GM12878 (cell line): ENCODE measurements around the gene PHC1.

Experiments
- BRCA1 ChIP-seq: IDR thresholded peaks from 2 replicates; pipeline ENCODE4 v1.6.1; 2011; ENCODE audit warnings: low read depth, low read length, improper control_type of control experiment
- CTCF ChIP-seq, 3 experiments: IDR thresholded peaks in 2 of 3; conservative IDR thresholded peaks in 1 of 3; 2 replicates each; pipeline ENCODE4 v1.5.1; 2011; ENCODE audit warnings: low read depth in 3 of 3, low read length in 3 of 3, mild to moderate bottlenecking in 3 of 3, control low read depth in 2 of 3, moderate library complexity in 2 of 3, inconsistent platforms in 1 of 3, mixed read lengths in 1 of 3; ENCODE audit not compliant: control insufficient read depth in 2 of 3, insufficient read depth in 1 of 3; ENCODE audit errors: extremely low read depth in 1 of 3
- HDAC2 ChIP-seq: fragments of 200-600 bp; sonication (generic); IDR thresholded peaks from 2 replicates; pipeline ENCODE4 v1.6.1; 2017
- NFYB ChIP-seq: IDR thresholded peaks from 2 replicates; pipeline ENCODE4 v1.6.1; 2011; ENCODE audit warnings: low read depth, mild to moderate bottlenecking, low read length, improper control_type of control experiment, moderate library complexity; ENCODE audit not compliant: insufficient read depth
- POLR2AphosphoS5 ChIP-seq: IDR thresholded peaks from 2 replicates; pipeline ENCODE4 v1.6.1; 2011; ENCODE audit warnings: mild to moderate bottlenecking, low read length, inconsistent platforms
- POU2F2 ChIP-seq: IDR thresholded peaks from 3 replicates; pipeline ENCODE4 v1.6.1; 2011; ENCODE audit warnings: low read depth, mild to moderate bottlenecking, low read length, borderline replicate concordance
- SKIL ChIP-seq: fragments of 450-650 bp; IDR thresholded peaks from 2 replicates; pipeline ENCODE4 v1.6.1; 2017; ENCODE audit warnings: mild to moderate bottlenecking, low read depth, inconsistent platforms; ENCODE audit not compliant: poor library complexity, severe bottlenecking
- SMC3 ChIP-seq: IDR thresholded peaks from 2 replicates; pipeline ENCODE4 v1.6.1; 2011; ENCODE audit warnings: low read length, improper control_type of control experiment, borderline replicate concordance
- ZNF274 ChIP-seq: IDR thresholded peaks from one replicate; pipeline ENCODE4 v1.8.0; 2011; ENCODE audit not compliant: insufficient read length, insufficient read depth
- TF ChIP-seq, protein P1 (sequence below): IDR thresholded peaks from 2 replicates; pipeline ENCODE4 v1.6.1; 2011; ENCODE audit warnings: mild to moderate bottlenecking, low read depth, low read length, moderate library complexity; ENCODE audit not compliant: insufficient replicate concordance

DNA sequence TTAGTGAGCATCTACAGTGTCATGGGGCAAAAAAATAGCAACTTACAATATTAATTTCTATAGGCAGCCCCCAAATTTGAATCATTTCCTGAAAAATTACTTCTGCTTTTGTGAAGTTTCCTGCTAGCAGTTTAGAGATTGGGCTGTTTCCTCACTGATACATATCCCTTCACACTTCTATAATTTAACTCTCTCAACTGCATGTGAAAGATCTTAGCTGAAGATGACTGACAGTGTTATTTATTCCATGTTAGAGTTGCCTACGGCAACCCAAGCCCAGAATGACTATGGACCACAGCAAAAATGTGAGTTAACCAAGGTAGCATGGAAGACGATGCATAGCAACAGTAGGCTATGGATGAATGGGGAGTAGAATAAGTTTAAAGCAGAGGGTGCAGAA lies 75.1 kb downstream of the PHC1 start, which contains the start of gene KLRG1:
- TF ChIP-seq SKIL (no peak), ZNF274 (no peak), POU2F2 (no peak), POLR2AphosphoS5 (no peak), BRCA1 (no peak), SMC3 (no peak), NFYB (no peak), CTCF (IDR thresholded peaks at IDR 0.05 in 2 of 3, conservative IDR thresholded peaks at IDR 0.05 in 1 of 3; ENCODE audit: control insufficient read depth in 2 of 3, extremely low read depth in 1 of 3, insufficient read depth in 1 of 3, low read depth in 3 of 3, low read length in 3 of 3) (no peak), HDAC2 (no peak)
- TF ChIP-seq, protein P1, sequence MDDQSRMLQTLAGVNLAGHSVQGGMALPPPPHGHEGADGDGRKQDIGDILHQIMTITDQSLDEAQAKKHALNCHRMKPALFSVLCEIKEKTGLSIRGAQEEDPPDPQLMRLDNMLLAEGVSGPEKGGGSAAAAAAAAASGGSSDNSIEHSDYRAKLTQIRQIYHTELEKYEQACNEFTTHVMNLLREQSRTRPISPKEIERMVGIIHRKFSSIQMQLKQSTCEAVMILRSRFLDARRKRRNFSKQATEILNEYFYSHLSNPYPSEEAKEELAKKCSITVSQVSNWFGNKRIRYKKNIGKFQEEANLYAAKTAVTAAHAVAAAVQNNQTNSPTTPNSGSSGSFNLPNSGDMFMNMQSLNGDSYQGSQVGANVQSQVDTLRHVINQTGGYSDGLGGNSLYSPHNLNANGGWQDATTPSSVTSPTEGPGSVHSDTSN = no peak
